ENCODE data around the gene MND1. TPM values are rescaled to one million over a fixed set of nuclear protein-coding genes. Genes with fewer than 3 reads are reported as not detected.

The MND1 gene
- total and polyA plus RNA-seq, 8 donors: 0.25 to 0.70 (median 0.35) TPM; not detected in 3

GRCh38 chr4:153387981-153388380 lies 43.5 kb downstream of the MND1 start:
- Histone ChIP-seq H3K27me3 (no peaks in the 10 kb centered on the region), H3K27ac (no peak overlapping the region), H3K36me3 (no peaks in the 10 kb centered on the region), H3K9me3 (no peaks in the 10 kb centered on the region), H3K4me3 (no peak overlapping the region), H3K4me1 (no peaks in the 10 kb centered on the region)
- TF ChIP-seq, protein P1, sequence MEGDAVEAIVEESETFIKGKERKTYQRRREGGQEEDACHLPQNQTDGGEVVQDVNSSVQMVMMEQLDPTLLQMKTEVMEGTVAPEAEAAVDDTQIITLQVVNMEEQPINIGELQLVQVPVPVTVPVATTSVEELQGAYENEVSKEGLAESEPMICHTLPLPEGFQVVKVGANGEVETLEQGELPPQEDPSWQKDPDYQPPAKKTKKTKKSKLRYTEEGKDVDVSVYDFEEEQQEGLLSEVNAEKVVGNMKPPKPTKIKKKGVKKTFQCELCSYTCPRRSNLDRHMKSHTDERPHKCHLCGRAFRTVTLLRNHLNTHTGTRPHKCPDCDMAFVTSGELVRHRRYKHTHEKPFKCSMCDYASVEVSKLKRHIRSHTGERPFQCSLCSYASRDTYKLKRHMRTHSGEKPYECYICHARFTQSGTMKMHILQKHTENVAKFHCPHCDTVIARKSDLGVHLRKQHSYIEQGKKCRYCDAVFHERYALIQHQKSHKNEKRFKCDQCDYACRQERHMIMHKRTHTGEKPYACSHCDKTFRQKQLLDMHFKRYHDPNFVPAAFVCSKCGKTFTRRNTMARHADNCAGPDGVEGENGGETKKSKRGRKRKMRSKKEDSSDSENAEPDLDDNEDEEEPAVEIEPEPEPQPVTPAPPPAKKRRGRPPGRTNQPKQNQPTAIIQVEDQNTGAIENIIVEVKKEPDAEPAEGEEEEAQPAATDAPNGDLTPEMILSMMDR (IDR thresholded peaks at IDR 0.05): no peak
- DNase-seq (no peak), FAIRE-seq (no peak), ATAC-seq (no peak)
- WGBS, 2 donors: 90 to 96% methylated on average over 4 of the region's 4 CpGs
- intact Hi-C loops (cut with DNase I): no loop called here

DNA sequence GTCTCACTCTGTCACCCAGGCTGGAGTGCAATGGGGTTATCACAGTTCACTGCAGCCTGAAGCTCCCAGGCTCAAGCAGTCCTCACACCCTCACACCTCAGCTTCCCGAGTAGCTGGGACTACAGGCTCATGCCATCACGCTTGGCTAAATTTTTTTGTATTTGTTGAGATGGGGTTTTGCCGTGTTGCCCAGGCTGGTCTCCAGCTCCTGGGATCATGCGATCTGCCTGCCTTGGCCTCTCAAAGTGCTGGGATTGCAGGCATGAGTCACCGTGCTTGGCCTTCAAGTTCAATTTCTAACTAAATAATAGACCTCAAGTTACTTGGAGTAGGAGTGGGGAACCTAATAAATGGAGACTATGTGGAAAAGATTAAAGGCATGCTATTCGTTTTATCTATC lies 48.9 kb downstream of the MND1 start:
- FAIRE-seq: no peak
- WGBS, 2 donors: 65 to 71% methylated on average over 6 of the region's 6 CpGs

DNA sequence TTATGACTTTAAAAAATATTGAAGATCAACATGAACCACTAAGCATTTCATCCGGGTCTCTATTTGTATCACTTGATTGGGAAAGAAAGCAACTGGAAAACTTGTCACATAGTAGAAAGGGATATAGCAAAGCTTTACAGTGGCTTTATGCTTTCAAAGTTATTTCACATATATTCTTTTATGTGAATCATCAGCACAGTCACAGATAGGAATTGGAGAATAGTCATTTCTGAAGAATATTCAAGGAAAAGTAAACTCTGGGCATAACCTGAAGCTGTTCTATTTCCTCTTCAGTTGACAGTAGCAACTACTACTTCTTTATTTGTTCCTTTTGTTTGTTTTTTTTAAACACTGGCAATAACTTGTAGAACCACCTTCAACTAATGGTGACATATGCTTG lies 50.5 kb downstream of the MND1 start:
- no peaks in the 10 kb centered on the region for H3K36me3 ChIP-seq
- 63 to 69% methylated on average over 1 of the region's 1 CpG for WGBS, 2 donors
- no peak for ATAC-seq
- no peaks in the 10 kb centered on the region for H3K4me1 ChIP-seq
- no peak overlapping the region for H3K4me3 ChIP-seq
- no peaks in the 10 kb centered on the region for H3K27me3 ChIP-seq
- no peaks in the 10 kb centered on the region for H3K9me3 ChIP-seq
- TF ChIP-seq, protein P1 (IDR thresholded peaks at IDR 0.05): no peak
- no peak for FAIRE-seq
- H3K27ac ChIP-seq: no peak overlapping the region
- no peak for DNase-seq
- intact Hi-C loops (cut with DNase I): no loop called here

More for the DNA sequence above, 48.9 kb downstream of the MND1 start:
- Histone ChIP-seq H3K4me1 (no peaks in the 10 kb centered on the region), H3K27me3 (no peaks in the 10 kb centered on the region), H3K4me3 (no peak overlapping the region), H3K27ac (no peak overlapping the region), H3K36me3 (no peaks in the 10 kb centered on the region), H3K9me3 (no peaks in the 10 kb centered on the region)
- peak in 1 of 6 donors; percentile 13 for DNase-seq
- peak in 2 of 4 donors; percentile 42 to 50 for ATAC-seq
- TF ChIP-seq, protein P1 (IDR thresholded peaks at IDR 0.05): no peak
- intact Hi-C loops (cut with DNase I): no loop called here

- intact Hi-C loops (cut with DNase I): no loop called here
- no peak for FAIRE-seq
- 94 to 97% methylated on average over 3 of the region's 3 CpGs for WGBS, 2 donors
- Histone ChIP-seq H3K36me3 (no peaks in the 10 kb centered on the region), H3K9me3 (no peaks in the 10 kb centered on the region), H3K4me1 (no peaks in the 10 kb centered on the region), H3K27ac (no peak overlapping the region), H3K27me3 (no peaks in the 10 kb centered on the region), H3K4me3 (no peak overlapping the region)
- no peak for DNase-seq
- TF ChIP-seq, protein P1 (IDR thresholded peaks at IDR 0.05): no peak
- no peak for ATAC-seq
Measured at GRCh38 chr4:153398713-153399112, 54.2 kb downstream of the MND1 start.

DNA sequence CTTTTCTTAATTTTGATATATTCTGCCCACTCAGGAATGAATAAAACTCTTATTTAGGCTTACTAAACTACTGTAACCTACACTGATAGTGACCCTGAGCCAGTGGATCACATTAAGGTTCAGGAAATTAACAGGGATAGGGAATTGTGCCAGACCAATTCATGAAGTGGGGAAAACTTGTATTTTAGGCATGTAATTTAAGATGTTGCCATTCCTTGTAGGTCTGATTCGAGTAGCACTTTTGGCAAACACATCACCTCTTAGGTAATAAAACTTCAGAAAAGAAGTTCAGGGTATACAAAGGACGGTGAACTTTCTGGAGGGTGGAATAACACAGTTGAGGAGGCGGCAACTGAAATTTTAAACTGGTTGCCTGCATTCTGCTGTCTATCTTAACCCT lies 54.9 kb downstream of the MND1 start:
- no peak for ATAC-seq

More for the DNA sequence above, 54.9 kb downstream of the MND1 start:
- no peak overlapping the region for H3K27ac ChIP-seq
- no peak overlapping the region for H3K4me3 ChIP-seq
- TF ChIP-seq, protein P1 (IDR thresholded peaks at IDR 0.05): no peak
- no peaks in the 10 kb centered on the region for H3K9me3 ChIP-seq
- intact Hi-C loops (cut with DNase I): no loop called here
- FAIRE-seq (no peak), DNase-seq (no peak)
- no peaks in the 10 kb centered on the region for H3K36me3 ChIP-seq
- 95 to 97% methylated on average over 3 of the region's 3 CpGs for WGBS, 2 donors
- H3K4me1 ChIP-seq: no peaks in the 10 kb centered on the region
- no peaks in the 10 kb centered on the region for H3K27me3 ChIP-seq

Measured in pancreas (tissue), 10 donors.